Neural progenitor cell (in vitro differentiated cells): ENCODE results near the gene ANO8.

ENCODE experiments used
- EZH2phosphoT487 ChIP-seq: fragments of 200-600 bp; sonication (generic); IDR thresholded peaks from 2 replicates; pipeline ENCODE4 v1.6.1; 2017; ENCODE audit warnings: antibody characterized with exemption
- TF ChIP-seq, protein P1 (sequence below): fragments of 200-600 bp; sonication (generic); IDR thresholded peaks from 2 replicates; pipeline ENCODE4 v1.5.1; 2017; ENCODE audit warnings: antibody characterized with exemption, mild to moderate bottlenecking

DNA sequence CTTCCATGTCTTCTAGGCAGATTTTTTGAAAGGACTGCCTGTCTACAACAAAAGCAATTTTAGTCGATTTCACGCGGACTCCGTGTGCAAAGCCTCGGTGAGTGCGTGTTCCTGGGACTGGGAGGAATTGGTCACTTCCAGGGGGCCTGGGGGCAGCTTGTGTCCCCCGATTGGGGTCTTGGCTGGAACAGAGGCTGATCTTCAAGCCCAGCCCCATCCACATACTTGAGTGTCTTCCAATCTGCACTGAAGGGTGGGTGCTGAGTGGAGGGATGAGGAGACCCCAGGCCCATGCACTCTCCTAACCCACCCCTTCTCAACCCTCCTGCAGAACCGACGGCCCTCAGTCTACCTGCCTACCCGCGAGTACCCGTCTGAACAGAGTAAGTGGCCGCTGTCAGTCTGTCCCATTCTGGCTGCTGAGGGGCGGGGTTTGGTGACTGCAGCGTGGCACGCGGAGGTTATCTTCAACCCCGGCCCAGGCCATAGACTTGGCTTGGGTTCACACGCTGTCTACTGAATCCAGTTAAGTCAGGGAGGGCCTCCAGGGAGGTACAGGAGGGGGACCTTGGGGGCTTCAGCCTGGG, 20.6 kb downstream of the ANO8 start:
- TF ChIP-seq, protein P1, sequence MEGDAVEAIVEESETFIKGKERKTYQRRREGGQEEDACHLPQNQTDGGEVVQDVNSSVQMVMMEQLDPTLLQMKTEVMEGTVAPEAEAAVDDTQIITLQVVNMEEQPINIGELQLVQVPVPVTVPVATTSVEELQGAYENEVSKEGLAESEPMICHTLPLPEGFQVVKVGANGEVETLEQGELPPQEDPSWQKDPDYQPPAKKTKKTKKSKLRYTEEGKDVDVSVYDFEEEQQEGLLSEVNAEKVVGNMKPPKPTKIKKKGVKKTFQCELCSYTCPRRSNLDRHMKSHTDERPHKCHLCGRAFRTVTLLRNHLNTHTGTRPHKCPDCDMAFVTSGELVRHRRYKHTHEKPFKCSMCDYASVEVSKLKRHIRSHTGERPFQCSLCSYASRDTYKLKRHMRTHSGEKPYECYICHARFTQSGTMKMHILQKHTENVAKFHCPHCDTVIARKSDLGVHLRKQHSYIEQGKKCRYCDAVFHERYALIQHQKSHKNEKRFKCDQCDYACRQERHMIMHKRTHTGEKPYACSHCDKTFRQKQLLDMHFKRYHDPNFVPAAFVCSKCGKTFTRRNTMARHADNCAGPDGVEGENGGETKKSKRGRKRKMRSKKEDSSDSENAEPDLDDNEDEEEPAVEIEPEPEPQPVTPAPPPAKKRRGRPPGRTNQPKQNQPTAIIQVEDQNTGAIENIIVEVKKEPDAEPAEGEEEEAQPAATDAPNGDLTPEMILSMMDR = no peak
- no peak for TF ChIP-seq EZH2phosphoT487
